OCI-LY3 (cell line): ENCODE data around the gene TREML4.

Experiments
- EZH2phosphoT487 ChIP-seq: fragments of 200-600 bp; shearing (Covaris generic); IDR thresholded peaks from 2 replicates; pipeline ENCODE4 v1.6.1; 2018; ENCODE audit warnings: antibody characterized with exemption, mixed run types, low read depth
- TF ChIP-seq, protein P1 (sequence below): fragments of 200-600, 300-600 bp; sonication (generic); IDR thresholded peaks from 2 replicates; pipeline ENCODE4 v1.5.1; 2014; ENCODE audit warnings: antibody characterized with exemption, low read length, low read depth

- TF ChIP-seq, protein P1, sequence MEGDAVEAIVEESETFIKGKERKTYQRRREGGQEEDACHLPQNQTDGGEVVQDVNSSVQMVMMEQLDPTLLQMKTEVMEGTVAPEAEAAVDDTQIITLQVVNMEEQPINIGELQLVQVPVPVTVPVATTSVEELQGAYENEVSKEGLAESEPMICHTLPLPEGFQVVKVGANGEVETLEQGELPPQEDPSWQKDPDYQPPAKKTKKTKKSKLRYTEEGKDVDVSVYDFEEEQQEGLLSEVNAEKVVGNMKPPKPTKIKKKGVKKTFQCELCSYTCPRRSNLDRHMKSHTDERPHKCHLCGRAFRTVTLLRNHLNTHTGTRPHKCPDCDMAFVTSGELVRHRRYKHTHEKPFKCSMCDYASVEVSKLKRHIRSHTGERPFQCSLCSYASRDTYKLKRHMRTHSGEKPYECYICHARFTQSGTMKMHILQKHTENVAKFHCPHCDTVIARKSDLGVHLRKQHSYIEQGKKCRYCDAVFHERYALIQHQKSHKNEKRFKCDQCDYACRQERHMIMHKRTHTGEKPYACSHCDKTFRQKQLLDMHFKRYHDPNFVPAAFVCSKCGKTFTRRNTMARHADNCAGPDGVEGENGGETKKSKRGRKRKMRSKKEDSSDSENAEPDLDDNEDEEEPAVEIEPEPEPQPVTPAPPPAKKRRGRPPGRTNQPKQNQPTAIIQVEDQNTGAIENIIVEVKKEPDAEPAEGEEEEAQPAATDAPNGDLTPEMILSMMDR, result no peak
- TF ChIP-seq EZH2phosphoT487, result no peak
Measured at GRCh38 chr6:41204156-41204555, 24.0 kb upstream of the TREML4 start.
